IPS-18a (cell line): ENCODE measurements around the gene TOR1A.

Experiments used
- H3K27ac ChIP-seq: one replicate; pipeline ENCODE4 v1.5.1; 2013; ENCODE audit warnings: low read length
- H3K27me3 ChIP-seq: one replicate; pipeline ENCODE4 v1.6.1; 2013; ENCODE audit warnings: mild to moderate bottlenecking, low read length; ENCODE audit not compliant: control insufficient read depth, insufficient read depth
- H3K36me3 ChIP-seq: one replicate; pipeline ENCODE4 v1.6.1; 2013; ENCODE audit warnings: low read depth, low read length; ENCODE audit not compliant: control insufficient read depth
- H3K4me1 ChIP-seq: one replicate; pipeline ENCODE4 v1.6.1; 2013; ENCODE audit warnings: low read depth, low read length; ENCODE audit not compliant: control insufficient read depth
- H3K4me3 ChIP-seq: one replicate; pipeline ENCODE4 v1.5.1; 2013; ENCODE audit warnings: low read length
- H3K9ac ChIP-seq: one replicate; pipeline ENCODE4 v1.6.1; 2013; ENCODE audit warnings: mild to moderate bottlenecking, low read length, moderate library complexity
- H3K9me3 ChIP-seq: one replicate; pipeline ENCODE4 v1.6.1; 2013; ENCODE audit warnings: low read depth, low read length; ENCODE audit not compliant: control insufficient read depth

The TOR1A gene

DNA sequence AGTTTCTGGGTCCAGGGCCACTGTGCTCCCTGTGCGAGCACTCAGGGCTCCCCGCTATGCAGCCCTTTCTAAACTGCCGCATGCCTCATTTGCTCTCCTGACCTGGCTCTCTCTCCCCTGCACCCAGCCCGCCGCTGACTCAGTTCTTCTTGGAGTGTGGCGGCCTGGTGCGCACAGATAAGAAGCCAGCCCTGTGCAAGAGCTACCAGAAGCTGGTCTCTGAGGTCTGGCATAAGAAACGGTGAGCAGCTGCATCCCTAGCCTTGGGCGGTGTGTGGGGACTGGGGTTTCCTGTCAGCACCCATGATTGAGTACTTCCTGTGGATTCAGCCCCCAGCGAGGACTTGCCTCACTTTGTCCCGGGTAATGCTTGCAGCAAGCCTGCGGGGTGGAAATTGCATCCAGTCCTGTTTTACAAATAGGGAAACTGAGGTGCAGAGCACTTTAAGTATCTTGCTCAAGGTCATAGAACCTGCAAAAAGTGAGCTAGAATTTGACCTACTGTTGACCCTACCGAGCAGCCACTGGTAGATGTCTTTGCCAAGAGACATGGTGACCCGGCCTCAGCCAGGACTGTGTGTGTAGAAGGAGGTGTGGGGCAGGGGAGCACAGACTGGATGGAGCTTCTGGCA lies 39.2 kb upstream of the TOR1A start:
- H3K9me3 ChIP-seq: no peaks in the 10 kb centered on the region
- no peak overlapping the region for H3K27ac ChIP-seq
- H3K4me3 ChIP-seq: no peak overlapping the region
- no peaks in the 10 kb centered on the region for H3K4me1 ChIP-seq
- no peak overlapping the region for H3K9ac ChIP-seq
- no peaks in the 10 kb centered on the region for H3K36me3 ChIP-seq
- no peaks in the 10 kb centered on the region for H3K27me3 ChIP-seq

GRCh38 chr9:129861447-129861827 lies 37.5 kb upstream of the TOR1A start:
- no peak overlapping the region for H3K9ac ChIP-seq
- H3K27ac ChIP-seq: no peak overlapping the region
- no peaks in the 10 kb centered on the region for H3K36me3 ChIP-seq
- no peaks in the 10 kb centered on the region for H3K4me1 ChIP-seq
- H3K27me3 ChIP-seq: no peaks in the 10 kb centered on the region
- no peaks in the 10 kb centered on the region for H3K9me3 ChIP-seq
- H3K4me3 ChIP-seq: no peak overlapping the region

GRCh38 chr9:129860653-129861446 lies 36.9 kb upstream of the TOR1A start:
- no peaks in the 10 kb centered on the region for H3K9me3 ChIP-seq
- no peak overlapping the region for H3K4me3 ChIP-seq
- H3K4me1 ChIP-seq: no peaks in the 10 kb centered on the region
- H3K9ac ChIP-seq: no peak overlapping the region
- no peaks in the 10 kb centered on the region for H3K27me3 ChIP-seq
- no peak overlapping the region for H3K27ac ChIP-seq
- no peaks in the 10 kb centered on the region for H3K36me3 ChIP-seq

GRCh38 chr9:129858167-129858962 lies 34.4 kb upstream of the TOR1A start:
- H3K4me1 ChIP-seq: no peaks in the 10 kb centered on the region

DNA sequence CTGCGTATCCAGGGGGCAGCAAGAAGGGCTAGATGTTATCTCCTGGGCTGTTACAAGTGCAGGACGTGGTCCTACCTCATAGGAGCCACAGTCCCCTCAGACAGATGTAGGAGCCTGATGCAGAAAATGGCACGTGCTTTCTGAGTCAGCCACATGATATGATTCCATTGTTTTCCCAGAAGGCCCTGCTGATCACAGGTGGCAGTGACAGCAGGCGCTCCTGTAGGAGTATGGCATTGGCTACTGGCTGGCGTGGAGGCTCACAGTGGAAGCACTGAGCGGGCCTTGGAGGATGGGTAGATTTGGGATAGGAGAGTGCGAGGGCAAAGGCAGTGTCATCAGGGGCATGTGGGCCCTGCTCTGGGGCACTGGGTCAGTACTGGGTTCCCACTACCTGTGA lies 33.3 kb upstream of the TOR1A start:
- Histone ChIP-seq H3K36me3 (peaks cover 10% of the 10 kb centered on the region), H3K9ac (no peak overlapping the region), H3K9me3 (no peaks in the 10 kb centered on the region), H3K27ac (no peak overlapping the region), H3K4me3 (no peak overlapping the region), H3K4me1 (no peaks in the 10 kb centered on the region), H3K27me3 (no peaks in the 10 kb centered on the region)

More at GRCh38 chr9:129858167-129858962, 34.4 kb upstream of the TOR1A start:
- H3K27ac ChIP-seq: no peak overlapping the region
- no peaks in the 10 kb centered on the region for H3K27me3 ChIP-seq
- no peak overlapping the region for H3K4me3 ChIP-seq
- H3K9me3 ChIP-seq: no peaks in the 10 kb centered on the region
- H3K9ac ChIP-seq: no peak overlapping the region
- peaks cover 1% of the 10 kb centered on the region for H3K36me3 ChIP-seq

GRCh38 chr9:129854588-129855110 lies 30.7 kb upstream of the TOR1A start:
- Histone ChIP-seq H3K4me1 (no peaks in the 10 kb centered on the region), H3K4me3 (no peak overlapping the region), H3K27me3 (no peaks in the 10 kb centered on the region), H3K9me3 (no peaks in the 10 kb centered on the region), H3K36me3 (peaks cover 12% of the 10 kb centered on the region), H3K9ac (no peak overlapping the region), H3K27ac (no peak overlapping the region)

- H3K36me3 ChIP-seq: peaks cover 12% of the 10 kb centered on the region
- H3K27me3 ChIP-seq: no peaks in the 10 kb centered on the region
- no peak overlapping the region for H3K4me3 ChIP-seq
- no peak overlapping the region for H3K9ac ChIP-seq
- H3K9me3 ChIP-seq: no peaks in the 10 kb centered on the region
- no peak overlapping the region for H3K27ac ChIP-seq
- no peaks in the 10 kb centered on the region for H3K4me1 ChIP-seq
Measured at GRCh38 chr9:129853614-129854013, 29.7 kb upstream of the TOR1A start.

DNA sequence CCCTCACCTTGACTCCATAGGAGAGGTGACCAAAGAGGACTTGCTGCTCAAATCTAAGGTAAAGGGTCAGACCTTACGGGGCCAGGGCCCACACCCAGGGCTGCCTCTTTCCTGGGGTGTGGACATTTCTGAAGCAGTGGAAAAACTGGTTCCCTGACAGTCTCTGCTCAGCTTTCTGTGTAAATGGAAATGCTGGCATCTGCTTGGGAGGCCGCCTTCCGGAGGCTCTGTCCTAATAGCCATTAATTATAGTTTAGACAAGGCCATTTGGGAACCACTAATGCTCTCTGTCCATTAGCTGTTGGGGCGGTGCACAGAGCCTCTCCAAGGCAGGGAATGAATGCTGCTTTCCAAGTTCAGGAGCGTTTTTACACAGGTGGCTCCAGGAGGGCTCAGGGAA lies 28.6 kb upstream of the TOR1A start:
- peaks cover 12% of the 10 kb centered on the region for H3K36me3 ChIP-seq
- H3K27me3 ChIP-seq: no peaks in the 10 kb centered on the region
- no peak overlapping the region for H3K27ac ChIP-seq

DNA sequence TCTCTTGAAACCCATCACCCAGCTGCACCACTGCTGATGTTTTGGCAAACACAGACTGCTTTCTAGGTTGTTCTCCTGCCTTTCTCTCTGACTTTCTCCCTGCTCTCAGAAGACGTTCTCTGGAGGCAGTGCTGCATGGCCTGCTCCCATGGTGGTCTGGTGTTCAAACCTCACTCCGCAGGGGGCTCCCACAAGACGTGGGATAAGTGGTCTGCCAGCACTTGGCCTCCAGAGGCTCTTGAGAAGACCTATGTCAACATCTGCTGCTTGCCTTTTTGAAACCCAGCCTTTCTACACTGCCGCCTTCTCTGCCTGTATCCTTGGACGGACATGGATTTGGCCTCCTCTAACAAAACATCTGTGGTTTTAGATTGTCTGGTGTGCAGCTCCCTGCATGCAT lies 27.9 kb upstream of the TOR1A start:
- Histone ChIP-seq H3K27me3 (no peaks in the 10 kb centered on the region), H3K27ac (no peak overlapping the region), H3K9ac (no peak overlapping the region), H3K9me3 (no peaks in the 10 kb centered on the region), H3K4me3 (no peak overlapping the region), H3K36me3 (peaks cover 12% of the 10 kb centered on the region), H3K4me1 (no peaks in the 10 kb centered on the region)

More for the DNA sequence above, 28.6 kb upstream of the TOR1A start:
- H3K4me3 ChIP-seq: no peak overlapping the region
- no peaks in the 10 kb centered on the region for H3K4me1 ChIP-seq
- H3K9me3 ChIP-seq: no peaks in the 10 kb centered on the region
- no peak overlapping the region for H3K9ac ChIP-seq

- Histone ChIP-seq H3K4me1 (no peaks in the 10 kb centered on the region), H3K36me3 (peaks cover 12% of the 10 kb centered on the region), H3K27ac (no peak overlapping the region), H3K4me3 (no peak overlapping the region), H3K9ac (no peak overlapping the region), H3K9me3 (no peaks in the 10 kb centered on the region), H3K27me3 (no peaks in the 10 kb centered on the region)
Measured at GRCh38 chr9:129850821-129851550, 27.1 kb upstream of the TOR1A start.

GRCh38 chr9:129849901-129850300 lies 26.0 kb upstream of the TOR1A start:
- Histone ChIP-seq H3K4me3 (no peak overlapping the region), H3K27ac (no peak overlapping the region), H3K36me3 (peaks cover 12% of the 10 kb centered on the region)

More at GRCh38 chr9:129849901-129850300, 26.0 kb upstream of the TOR1A start:
- Histone ChIP-seq H3K27me3 (no peaks in the 10 kb centered on the region), H3K4me1 (no peaks in the 10 kb centered on the region), H3K9ac (no peak overlapping the region), H3K9me3 (no peaks in the 10 kb centered on the region)
